PC-3 (cell line): ENCODE data around the gene CYLD.

Experiments
- EZH2 ChIP-seq: fragments of 300-600 bp; sonication (generic); IDR thresholded peaks from one replicate; pipeline ENCODE4 v1.6.1; 2017; ENCODE audit warnings: antibody characterized with exemption, mild to moderate bottlenecking, low read length; ENCODE audit not compliant: unreplicated experiment
- TF ChIP-seq, protein P1 (sequence below): fragments of 300-600 bp; sonication (generic); conservative IDR thresholded peaks from 2 replicates; pipeline ENCODE4 v1.5.1; 2017; ENCODE audit warnings: antibody characterized with exemption, low read depth, mild to moderate bottlenecking, low read length

DNA sequence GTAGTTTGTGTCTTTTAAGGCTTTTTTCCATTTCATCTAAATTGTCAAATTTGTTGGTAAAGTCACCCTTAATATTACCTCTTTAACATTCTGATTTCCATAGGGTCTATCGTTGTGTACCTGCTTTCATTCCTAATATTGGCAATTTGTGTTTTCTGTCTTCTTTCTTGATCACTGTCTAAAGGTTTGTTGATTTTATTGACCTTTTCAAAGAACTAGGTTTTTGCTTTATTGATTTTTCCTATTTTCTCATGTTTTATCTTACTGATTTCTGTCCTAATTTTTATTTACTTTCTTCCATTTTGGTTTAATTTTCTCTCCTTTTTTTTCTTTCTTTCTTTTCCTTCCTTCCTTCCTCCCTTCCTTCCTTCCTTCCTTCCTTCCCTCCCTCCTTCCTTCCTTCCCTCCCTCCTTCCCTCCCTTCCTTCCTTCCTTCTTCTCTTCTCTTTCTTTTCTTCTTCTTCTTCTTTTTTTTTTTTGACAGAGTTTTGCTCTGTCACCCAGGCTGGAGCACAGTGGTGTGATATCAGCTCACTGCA, 86.3 kb downstream of the CYLD start:
- TF ChIP-seq, protein P1, sequence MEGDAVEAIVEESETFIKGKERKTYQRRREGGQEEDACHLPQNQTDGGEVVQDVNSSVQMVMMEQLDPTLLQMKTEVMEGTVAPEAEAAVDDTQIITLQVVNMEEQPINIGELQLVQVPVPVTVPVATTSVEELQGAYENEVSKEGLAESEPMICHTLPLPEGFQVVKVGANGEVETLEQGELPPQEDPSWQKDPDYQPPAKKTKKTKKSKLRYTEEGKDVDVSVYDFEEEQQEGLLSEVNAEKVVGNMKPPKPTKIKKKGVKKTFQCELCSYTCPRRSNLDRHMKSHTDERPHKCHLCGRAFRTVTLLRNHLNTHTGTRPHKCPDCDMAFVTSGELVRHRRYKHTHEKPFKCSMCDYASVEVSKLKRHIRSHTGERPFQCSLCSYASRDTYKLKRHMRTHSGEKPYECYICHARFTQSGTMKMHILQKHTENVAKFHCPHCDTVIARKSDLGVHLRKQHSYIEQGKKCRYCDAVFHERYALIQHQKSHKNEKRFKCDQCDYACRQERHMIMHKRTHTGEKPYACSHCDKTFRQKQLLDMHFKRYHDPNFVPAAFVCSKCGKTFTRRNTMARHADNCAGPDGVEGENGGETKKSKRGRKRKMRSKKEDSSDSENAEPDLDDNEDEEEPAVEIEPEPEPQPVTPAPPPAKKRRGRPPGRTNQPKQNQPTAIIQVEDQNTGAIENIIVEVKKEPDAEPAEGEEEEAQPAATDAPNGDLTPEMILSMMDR: no peak
- no peak for TF ChIP-seq EZH2
